Astrocyte of the spinal cord (primary cell): ENCODE measurements around the gene MN1.

Experiments used
- DNase-seq: peaks from one replicate; pipeline ENCODE4 v3.0.0; 2011; ENCODE audit warnings: low read depth, low spot score
- H3K4me3 ChIP-seq: 2 replicates; pipeline ENCODE4 v1.5.1; 2011; ENCODE audit warnings: low read depth, mild to moderate bottlenecking, low read length, moderate library complexity
- in situ Hi-C: cut with HindIII; loops from 2 replicates; pipeline ENCODE4 v1.10.0; 2017; ENCODE audit warnings: low sequenced_read_pairs
- TF ChIP-seq, protein P1 (sequence below): IDR thresholded peaks from 2 replicates; pipeline ENCODE4 v1.5.1; 2012; ENCODE audit warnings: low read depth, mild to moderate bottlenecking, low read length, inconsistent platforms

MN1 gene

DNA sequence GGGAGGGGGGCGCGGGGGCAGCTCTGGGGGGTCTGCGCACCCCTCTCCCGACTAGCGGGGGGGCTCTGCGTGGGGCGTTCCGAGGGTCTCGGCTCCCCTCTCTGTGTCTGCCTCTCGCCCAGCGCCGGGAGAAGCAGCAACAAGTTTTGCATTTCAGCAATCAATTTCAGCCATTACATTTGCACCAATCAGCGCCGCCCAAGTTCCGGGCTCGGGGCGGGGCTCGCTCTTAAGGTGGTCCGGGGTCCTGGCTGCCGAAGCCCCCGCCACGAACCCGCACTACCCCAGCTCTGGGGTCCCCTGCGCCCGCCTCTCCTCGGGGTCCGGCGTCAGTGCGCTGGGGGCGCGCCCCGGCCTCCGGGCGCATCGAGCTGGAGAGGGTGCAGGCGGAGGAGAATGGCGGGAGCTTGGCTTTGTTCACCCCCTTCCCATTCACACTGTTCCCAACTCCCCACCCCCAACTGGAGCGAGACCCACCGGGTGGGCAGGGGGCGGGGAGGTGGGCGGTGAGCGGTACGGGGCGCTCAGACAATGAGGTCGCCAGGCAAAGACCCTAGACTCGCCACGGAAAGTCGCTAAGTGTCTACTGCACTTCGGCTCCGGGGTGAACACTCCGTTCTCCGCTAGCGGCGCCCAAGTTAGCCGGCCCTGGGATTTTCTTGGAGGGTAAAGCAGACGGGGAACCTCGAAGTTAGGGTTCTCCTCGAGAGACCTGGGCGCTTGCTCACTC lies at the start of gene MN1:
TSS of gene MN1 (minus strand) at position 141 of the 730 bp plus-strand sequence. CDS start 1,213 bp downstream, outside the sequence.
- DNase-seq = peak; percentile 67
- peak within 1 kb of the TSS; percentile 64 for H3K4me3 ChIP-seq
- TF ChIP-seq, protein P1, sequence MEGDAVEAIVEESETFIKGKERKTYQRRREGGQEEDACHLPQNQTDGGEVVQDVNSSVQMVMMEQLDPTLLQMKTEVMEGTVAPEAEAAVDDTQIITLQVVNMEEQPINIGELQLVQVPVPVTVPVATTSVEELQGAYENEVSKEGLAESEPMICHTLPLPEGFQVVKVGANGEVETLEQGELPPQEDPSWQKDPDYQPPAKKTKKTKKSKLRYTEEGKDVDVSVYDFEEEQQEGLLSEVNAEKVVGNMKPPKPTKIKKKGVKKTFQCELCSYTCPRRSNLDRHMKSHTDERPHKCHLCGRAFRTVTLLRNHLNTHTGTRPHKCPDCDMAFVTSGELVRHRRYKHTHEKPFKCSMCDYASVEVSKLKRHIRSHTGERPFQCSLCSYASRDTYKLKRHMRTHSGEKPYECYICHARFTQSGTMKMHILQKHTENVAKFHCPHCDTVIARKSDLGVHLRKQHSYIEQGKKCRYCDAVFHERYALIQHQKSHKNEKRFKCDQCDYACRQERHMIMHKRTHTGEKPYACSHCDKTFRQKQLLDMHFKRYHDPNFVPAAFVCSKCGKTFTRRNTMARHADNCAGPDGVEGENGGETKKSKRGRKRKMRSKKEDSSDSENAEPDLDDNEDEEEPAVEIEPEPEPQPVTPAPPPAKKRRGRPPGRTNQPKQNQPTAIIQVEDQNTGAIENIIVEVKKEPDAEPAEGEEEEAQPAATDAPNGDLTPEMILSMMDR = no peak
- in situ Hi-C loops = no loop called here

DNA sequence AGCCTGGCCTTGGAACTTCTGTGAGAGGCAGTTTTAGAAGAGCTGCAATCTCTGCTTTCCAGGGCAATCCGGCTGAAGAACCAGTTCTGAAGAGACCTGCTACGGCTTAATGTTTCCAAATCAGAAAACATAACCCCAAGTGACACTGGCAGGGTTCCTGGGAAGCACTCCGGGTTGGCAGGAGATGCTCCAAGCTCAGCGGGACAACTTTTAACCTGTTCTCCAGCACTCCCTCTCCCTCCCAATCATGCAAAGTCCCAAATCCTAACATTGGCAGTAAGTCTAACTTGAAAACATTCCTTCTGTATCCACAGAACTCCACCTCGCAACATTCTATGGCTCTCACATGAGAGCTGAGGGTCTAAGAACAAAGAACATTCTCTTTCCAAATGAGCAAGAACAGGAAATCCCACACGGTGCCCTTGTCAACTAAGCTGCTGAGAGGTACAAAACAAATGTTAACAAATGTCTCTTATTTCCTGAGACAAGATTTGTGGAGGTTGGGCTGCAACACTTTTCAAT lies 48.5 kb upstream of the MN1 start:
- no peak overlapping the region for H3K4me3 ChIP-seq
- DNase-seq = peak; percentile 60
- TF ChIP-seq, protein P1 = no peak
- in situ Hi-C loops = no loop called here

DNA sequence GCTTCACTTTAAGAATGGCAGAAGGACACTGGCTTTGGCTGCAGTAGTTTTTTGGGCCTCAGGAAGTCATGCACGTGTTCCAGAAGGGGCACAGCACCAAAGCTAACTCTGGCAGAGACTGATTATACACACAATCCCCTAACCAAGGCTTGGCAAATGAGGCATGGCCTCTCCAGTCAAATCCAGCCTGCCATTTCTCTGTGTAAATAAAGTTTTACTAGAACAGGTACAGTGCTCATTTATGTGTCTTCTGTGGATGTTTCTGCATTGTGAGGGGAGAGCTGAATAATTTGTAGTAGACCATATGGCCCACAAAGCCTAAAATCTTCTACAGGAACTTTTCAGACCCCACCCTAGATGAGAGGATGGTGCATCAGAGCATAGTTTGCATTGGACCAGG lies 46.4 kb upstream of the MN1 start:
- H3K4me3 ChIP-seq = no peak overlapping the region
- in situ Hi-C loops = no loop called here
- DNase-seq = no peak
- TF ChIP-seq, protein P1 = no peak

DNA sequence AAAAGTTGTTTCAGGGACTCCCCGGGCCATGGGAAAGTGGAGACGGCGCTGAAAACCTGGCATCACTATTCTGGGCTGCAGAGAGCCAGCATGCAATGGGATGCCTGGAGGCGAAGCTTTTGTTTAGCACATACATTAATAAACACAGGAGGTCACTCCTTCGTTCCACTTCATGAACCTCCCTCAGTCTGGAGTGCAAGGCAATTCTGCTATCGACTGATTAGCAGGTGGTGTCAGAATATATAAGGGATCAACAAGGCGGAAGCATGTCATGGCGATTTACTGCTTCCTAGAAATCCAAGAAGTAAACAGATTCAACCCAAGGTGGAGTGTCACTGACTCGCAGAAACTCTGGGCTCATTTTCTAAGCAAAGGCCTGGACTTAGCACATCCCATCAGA lies 45.4 kb upstream of the MN1 start:
- in situ Hi-C loops = no loop called here
- no peak overlapping the region for H3K4me3 ChIP-seq
- DNase-seq = no peak
- TF ChIP-seq, protein P1 = no peak

DNA sequence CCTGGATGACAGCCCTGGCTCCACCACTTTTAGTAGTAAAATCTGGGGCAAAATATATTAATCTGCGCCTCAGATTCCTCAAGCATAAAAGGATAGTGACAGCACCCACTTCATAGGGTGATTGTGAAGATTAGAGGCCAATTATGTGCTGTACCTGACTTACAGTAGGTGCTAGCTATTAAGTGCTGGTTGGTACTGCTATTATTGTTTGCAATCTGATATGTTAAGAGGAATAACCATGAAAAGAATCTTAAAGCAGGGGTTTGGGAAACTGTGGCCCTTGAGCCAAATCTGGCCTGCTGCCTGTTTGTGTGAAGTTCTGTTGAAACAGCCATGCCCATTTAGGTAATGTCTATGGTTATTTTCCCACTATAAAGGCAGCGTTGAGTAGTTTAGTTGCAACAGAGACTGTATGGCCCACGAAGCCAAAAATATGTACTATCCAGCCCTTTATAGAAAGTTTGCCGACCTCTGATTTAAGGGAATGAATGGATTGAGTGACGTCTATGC lies 44.7 kb upstream of the MN1 start:
- no peak overlapping the region for H3K4me3 ChIP-seq
- DNase-seq = no peak
- in situ Hi-C loops = no loop called here
- TF ChIP-seq, protein P1 = no peak

DNA sequence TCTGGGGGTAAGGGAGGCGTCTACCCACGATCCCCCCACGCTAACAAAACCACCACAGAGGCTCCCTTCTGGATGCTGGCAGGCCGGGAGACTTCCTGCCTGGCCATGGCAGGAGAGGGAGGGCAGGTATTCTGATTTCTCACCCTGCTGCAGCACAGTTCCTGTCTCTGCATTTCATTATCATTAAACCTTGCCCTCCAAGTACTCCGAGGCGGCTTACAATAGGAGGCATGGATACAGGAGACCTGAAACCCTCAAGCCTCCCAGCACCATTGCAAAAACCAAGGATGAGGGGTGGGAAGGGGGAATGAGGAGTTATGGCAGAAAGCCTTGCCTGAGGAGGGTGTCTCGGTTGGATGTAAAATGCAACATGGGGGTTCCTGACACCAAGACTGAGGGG lies 44.1 kb upstream of the MN1 start:
- no peak for DNase-seq
- H3K4me3 ChIP-seq = no peak overlapping the region
- in situ Hi-C loops = no loop called here
- TF ChIP-seq, protein P1 = no peak
